Stimulated activated CD8-positive, alpha-beta memory T cell treated with anti-CD3 and anti-CD28 coated beads, Interleukin-4, amount 100 ng/mL, for 4 hours (primary cell): Measurements from ENCODE around the gene HAGHL.
"Not testable (repeated sequence)": the region's sequence is repeated elsewhere in the genome, so short reads cannot be mapped to it uniquely, and the experiment has no call there.

Experiments
- DNase-seq, 2 donors: peaks; one replicate each; pipeline ENCODE4 v3.0.0-alpha.2; 2020; ENCODE audit warnings: low read depth in 2 of 2, low spot score in 1 of 2

HAGHL gene

GRCh38 chr16:687499-687898, 39.4 kb upstream of the HAGHL start:
- no peak for DNase-seq

GRCh38 chr16:689175-689897, 37.6 kb upstream of the HAGHL start:
- DNase-seq: no peak

GRCh38 chr16:691242-691641, 35.7 kb upstream of the HAGHL start:
- DNase-seq: not testable (repeated sequence)

GRCh38 chr16:692356-693108, 34.4 kb upstream of the HAGHL start:
- no peak for DNase-seq

- DNase-seq: no peak
Measured at GRCh38 chr16:693364-693763, 33.5 kb upstream of the HAGHL start.

GRCh38 chr16:693766-694165, 33.1 kb upstream of the HAGHL start:
- DNase-seq: peak in 1 of 2 donors; percentile 29

- no peak for DNase-seq
Measured at GRCh38 chr16:694187-694862, 32.6 kb upstream of the HAGHL start.

- no peak for DNase-seq
Measured at GRCh38 chr16:694863-695354, 32.0 kb upstream of the HAGHL start.

GRCh38 chr16:695355-696089, 31.4 kb upstream of the HAGHL start:
- DNase-seq: peak in 1 of 2 donors; percentile 43

- DNase-seq: no peak
Measured at GRCh38 chr16:698911-699671, 27.8 kb upstream of the HAGHL start.

GRCh38 chr16:700684-701584, 26.0 kb upstream of the HAGHL start:
- DNase-seq: no peak

- no peak for DNase-seq
Measured at GRCh38 chr16:702341-702740, 24.6 kb upstream of the HAGHL start.

GRCh38 chr16:703406-703805, 23.5 kb upstream of the HAGHL start:
- no peak for DNase-seq

- no peak for DNase-seq
Measured at GRCh38 chr16:704047-704446, 22.9 kb upstream of the HAGHL start.

- no peak for DNase-seq
Measured at GRCh38 chr16:704552-705380, 22.1 kb upstream of the HAGHL start.

GRCh38 chr16:705431-706188, 21.3 kb upstream of the HAGHL start, which contains the start of gene FBXL16:
FBXL16 (minus strand) TSS chr16:705801; CDS start chr16:697405, 8,396 bp downstream.
- DNase-seq: no peak

GRCh38 chr16:706189-707061, 20.5 kb upstream of the HAGHL start:
- no peak for DNase-seq
